Ureter (tissue), 1 donor: ENCODE data around the gene TNFRSF18. TPM values are rescaled to one million over a fixed set of nuclear protein-coding genes. Genes with fewer than 3 reads are reported as not detected.
A peak's percentile ranks its signal among the peaks of the same experiment; 100 is the strongest.

Experiments used
- DNase-seq: peaks from one replicate; pipeline ENCODE4 v3.0.0-alpha.2; 2020; ENCODE audit warnings: low spot score
- total RNA-seq: library from RNA; stranded (reverse); gene quantifications from one replicate; pipeline ENCODE4 v1.2.4, GENCODE V29; 2023
- donor health status: DM: yes; HTN: yes; CAD: no.

The TNFRSF18 gene
- total RNA-seq, 1 donor from 2014 or later, result 3.3 TPM

DNA sequence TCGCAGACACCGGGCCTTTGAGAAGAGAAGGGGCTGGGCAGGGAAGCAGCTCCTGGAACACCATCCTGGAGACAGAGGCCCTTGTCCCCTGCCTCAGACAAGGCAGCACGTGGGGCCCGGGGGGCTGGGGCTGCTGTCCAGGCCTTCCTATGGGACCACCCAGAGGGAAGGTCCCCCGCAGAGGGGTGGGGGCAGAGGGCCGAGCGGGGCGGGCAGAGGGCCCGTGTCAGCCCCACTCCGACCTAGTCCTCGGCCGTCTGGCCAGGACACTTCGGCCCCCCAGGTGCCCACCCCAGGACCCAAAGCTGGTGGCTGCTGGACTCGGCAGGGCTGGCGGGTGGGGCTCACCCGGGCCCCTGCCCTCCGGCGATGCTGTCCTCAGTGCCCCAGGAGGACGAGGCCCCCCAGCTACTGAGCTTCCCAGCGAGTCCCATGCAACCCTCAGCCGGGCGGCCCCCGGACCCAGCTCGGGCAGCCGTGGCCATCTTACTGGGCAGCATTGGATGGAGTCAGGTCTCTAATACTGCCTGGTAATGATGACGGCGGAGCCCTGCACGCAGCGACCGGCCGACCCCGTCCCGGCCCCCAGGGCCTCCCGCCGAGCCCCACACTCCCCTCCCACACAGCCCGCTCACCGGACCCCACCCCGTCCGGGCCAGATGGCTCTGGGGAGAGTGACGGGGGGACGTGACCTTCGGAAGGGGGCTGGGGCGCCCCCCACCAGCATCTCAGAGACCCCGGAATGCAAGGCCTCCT lies 39.6 kb downstream of the TNFRSF18 start:
- no peak for DNase-seq

GRCh38 chr1:1165900-1166421 lies 40.4 kb downstream of the TNFRSF18 start:
- DNase-seq, result no peak

GRCh38 chr1:1165485-1165884 lies 40.9 kb downstream of the TNFRSF18 start:
- DNase-seq, result no peak

- DNase-seq, result no peak
These were observed 41.5 kb downstream of the TNFRSF18 start for GRCh38 chr1:1164701-1165451.

- no peak for DNase-seq
These were observed 42.1 kb downstream of the TNFRSF18 start for GRCh38 chr1:1164361-1164700.

DNA sequence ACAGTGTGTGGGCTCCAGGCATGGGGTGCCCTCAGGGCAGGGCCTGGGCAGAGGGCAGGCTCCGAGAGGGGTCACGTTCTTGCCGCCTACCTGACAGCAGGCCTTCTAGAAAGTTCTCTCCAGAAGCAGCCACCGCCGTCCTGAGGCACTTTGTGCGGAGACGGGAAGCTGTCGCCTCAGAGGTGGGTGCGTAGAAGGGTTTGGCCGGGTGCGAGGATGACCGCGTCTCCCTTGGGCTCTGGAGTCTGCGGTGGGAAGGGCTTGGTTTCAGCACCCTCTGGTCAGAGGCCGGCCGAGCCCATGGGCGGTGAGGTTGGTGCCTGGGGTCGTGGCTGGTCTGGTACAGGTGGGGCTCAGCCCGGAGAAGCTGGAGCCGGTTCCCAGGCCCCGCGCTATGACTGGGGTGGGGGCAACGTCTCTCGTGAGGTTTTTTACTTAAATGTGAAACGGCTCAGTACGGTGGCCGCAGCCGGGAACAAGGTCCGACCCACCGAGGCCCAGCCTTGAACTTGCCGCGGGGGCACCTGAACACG lies 42.8 kb downstream of the TNFRSF18 start:
- DNase-seq, result no peak

DNA sequence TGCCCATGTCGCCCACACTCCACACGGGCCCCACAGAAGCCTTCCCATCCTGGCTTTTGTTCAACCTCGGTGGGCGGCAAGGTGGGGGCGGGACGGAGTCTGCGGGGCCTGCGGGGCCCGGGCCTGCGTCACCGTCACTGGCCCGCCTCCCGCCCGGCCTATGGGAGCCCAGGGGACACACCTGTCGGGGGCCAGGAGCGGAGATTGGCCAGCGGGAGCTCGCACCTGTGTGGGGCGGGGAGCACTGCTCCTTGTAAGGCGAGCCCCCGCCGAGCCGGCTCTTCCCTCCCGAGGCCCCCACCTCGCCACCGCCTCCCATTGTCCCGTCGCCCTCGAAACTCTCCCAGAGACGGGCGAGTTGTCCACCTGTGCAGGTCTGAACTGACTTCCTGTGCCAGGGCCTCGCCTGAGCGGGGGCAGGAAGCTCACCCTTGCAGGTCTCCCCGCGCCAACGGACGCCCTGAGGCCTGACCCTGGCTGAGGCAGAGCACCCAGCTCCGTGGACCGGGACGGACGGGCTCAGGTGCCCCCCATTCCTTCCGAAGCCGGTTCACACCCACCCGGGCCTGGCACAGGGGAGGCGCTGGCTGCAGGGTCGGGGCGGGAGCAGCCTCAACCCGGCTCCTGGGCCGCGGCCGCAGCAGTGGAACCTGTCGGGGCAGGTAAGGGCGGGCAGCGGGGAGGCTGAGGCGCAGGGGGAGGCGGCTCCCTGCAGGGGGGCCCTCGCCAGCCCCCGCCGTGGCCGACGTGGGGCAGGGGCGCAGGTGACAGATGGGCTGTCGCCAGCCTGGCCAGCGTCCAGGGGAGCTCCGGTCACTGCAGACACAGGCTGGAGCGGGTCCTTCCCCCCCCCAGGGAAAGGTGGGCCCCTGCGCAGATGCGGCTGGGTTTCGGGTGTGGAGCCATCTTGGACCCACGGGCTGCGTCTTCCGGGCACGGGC lies 43.5 kb downstream of the TNFRSF18 start:
- peak; percentile 89 for DNase-seq

DNA sequence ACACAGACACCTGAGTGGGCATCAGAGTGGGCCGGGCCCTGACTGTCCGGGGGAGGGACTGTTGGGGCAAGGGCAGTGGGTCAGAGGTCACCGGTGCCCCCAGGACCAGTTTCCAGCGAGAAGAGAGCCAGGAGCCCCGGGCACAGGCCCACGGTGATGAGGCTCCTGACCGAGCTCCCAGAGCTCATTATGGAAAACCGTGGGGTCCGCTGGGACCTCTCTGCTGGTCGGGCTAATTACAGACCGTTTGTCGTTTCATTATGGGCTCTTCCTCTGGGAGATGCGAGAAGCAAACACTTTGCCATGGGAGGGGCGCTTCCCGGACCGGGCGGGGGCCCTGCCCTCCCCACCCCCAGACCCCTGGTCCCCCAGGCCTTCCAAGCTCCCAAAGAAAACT lies 44.7 kb downstream of the TNFRSF18 start:
- no peak for DNase-seq

DNA sequence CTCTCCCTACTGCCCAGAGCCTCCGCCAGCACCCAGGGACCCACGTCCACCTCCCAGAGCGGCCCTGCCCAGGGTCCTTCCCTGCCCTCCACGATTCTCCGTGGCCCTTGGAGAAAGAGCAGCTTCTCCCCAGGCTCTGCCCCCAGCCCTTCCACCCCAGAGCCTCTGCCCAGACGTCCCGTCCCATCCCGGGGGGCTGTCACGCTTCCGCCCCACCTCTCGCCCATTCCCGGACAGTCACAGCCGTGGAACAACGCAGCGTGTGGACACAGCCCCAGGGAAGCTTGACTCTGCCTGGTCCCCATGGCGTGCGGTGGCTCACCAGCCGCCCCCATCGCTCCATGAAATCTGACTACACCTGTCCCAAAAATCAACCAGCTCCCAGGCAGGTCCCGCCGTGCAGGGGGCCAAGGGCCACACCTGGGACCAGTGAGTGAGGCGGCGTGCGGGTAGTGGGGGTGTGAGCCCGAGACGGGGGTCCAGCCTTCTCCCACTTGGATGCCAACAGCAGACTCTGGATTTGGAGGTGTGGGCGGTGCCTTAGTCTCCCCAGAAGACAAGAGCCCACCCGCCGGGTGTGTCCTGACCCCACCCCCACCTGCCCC lies 45.2 kb downstream of the TNFRSF18 start:
- no peak for DNase-seq

DNA sequence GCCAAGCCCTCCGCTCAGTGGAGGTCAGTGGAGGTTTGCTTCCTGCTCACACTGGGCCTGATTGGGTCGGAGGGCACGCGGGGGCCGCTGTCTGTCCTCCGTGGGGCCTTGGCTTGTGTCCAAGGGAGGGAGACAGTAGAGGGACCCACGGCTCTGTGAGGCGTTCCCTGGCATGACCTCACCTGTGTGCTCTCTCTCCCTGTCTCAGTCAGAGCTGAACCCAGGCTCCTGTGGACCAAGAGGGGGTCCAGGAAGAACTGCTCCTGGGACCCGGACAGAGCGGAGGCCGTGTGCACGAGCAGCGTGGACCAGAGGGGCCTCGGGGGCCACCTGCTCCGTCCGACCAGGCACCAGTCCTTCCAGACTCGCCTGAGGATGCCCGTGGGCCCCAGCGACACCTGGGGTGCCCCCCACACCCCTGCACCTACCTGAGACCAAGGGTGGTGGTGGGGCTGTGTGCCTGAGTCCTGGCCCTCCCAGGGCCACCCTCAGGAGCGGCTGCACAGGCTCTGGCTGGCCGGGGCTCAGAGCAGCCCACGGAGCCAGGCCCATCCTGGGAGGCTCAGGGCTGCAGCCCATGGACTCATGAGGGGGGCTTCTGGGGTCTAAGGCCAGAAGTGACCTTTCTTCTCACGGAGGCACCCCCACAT lies 46.0 kb downstream of the TNFRSF18 start:
- no peak for DNase-seq

DNA sequence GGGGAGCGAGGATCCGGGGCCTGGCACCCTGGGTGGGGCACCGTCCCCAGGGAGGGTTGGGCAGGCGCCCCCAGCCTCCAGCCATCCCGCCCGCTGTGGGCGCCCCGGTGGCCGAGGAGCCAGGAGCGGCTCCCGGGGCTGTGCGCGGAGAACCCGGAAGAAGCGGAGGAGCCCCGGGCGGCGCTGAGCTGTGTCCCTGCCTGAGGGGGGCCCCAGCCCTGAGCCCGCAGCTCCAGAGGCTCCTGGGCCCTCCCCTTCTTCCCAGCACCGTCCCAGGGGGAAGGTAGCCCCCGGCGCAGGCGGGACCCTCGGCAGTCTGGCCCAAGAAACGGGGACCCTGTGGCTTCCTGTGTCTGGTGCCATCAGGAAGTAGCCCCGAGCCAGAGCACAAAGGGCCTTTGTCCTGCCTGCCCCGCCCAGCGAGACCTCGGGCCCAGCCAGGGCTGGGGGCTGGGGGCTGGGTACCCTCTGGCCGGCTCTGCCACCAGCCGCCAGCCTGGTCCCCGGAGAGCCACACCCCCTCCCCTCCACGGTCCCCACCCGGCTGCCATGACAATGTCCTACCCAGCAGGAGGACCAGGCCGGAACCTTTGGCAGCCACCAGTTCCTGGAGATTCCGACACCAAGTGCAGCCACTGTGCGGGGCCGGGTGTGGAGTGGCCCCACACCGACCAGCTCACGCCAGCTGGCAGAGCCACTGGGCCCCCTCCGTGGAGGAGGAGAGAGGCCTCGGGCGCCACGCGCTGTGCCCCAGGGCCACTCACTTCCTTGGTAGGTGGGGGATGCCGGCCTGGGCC lies 48.3 kb downstream of the TNFRSF18 start:
- DNase-seq, result peak; percentile 66

DNA sequence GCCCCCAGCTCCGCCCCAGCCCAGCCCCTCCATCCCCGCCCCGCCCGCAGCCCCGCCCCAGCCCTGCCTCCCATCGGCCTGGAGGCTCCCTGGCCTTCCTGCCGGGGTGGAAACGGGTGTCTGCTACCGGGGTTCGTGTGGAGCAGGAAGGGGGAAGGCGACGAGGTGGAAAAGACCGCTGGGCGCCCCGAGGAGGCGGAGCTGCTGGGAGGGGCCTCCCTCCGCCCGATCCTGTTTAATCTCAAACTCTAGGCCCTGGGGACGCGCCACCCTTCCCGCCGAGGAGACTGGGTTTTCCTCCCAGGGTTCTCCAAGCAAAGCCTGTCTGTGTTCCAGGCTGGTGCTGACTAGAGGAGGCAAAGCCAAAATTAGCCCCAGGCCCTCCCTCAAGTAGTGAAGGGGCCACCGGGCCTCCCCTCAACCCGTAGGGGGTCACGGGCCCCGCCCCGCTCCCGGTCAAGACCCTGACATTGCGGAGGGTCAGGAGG lies 48.9 kb downstream of the TNFRSF18 start:
- DNase-seq, result peak; percentile 92

GRCh38 chr1:1157033-1157365 lies 49.4 kb downstream of the TNFRSF18 start:
- no peak for DNase-seq

- no peak for DNase-seq
These were observed 50.0 kb downstream of the TNFRSF18 start for GRCh38 chr1:1156140-1157032.

DNA sequence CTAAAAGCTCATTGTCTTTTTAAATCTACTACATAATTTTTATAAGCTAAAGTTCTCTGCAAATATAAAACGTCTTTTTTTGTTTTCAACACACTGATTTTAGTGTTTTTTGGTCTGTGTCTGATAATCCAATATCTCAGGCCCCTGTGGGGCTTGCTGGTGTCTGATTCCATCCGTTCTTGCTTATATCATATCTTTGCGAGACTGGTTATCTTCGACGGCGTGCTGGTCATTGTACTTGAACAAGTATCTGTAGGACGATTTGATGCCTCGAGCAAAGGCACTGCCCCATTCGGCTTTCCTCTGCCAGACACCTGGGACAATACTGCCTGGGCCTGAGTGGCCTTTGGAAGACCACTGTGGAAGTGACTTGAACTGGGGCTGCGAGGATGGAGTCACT lies 51.1 kb downstream of the TNFRSF18 start:
- no peak for DNase-seq

DNA sequence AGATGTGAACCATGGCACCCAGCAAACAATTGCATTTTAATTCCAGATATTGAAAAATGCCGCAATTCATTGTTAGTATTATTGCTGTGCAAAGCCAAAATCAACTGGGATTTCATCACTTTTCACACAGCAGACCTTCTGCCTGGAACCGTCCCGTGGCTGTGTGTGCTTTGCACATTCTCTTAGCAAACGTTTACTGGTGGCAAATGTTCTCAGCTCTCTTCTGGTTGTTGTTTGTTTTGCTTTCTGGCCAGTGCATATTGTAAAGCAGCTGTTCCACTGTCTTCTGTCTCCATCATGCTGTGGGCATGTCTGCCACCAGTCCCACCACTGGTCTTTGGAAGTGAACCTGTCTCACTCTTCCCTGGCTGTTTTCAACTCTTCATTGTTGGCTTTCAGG lies 52.5 kb downstream of the TNFRSF18 start:
- no peak for DNase-seq
